Stimulated activated CD4-positive, alpha-beta T cell treated with anti-CD3 and anti-CD28 coated beads, Interleukin-4, amount 100 ng/mL, for 48 hours (primary cell): ENCODE results near the gene GHSR.

Experiments
- DNase-seq, 2 donors: peaks; one replicate each; pipeline ENCODE4 v3.0.0-alpha.2; 2020; ENCODE audit warnings: low read depth in 2 of 2

Gene GHSR

GRCh38 chr3:172437713-172438112 is 10.5 kb downstream of the GHSR start:
- no peak for DNase-seq

GRCh38 chr3:172415323-172415722 is 32.9 kb downstream of the GHSR start:
- no peak for DNase-seq

- no peak for DNase-seq
Measured at GRCh38 chr3:172411478-172411947, 36.7 kb downstream of the GHSR start.

- no peak for DNase-seq
Measured at GRCh38 chr3:172410702-172411477, 37.4 kb downstream of the GHSR start.

- no peak for DNase-seq
Measured at GRCh38 chr3:172407872-172408271, 40.4 kb downstream of the GHSR start.

- DNase-seq: no peak
Measured at GRCh38 chr3:172405914-172406313, 42.3 kb downstream of the GHSR start.

- DNase-seq: no peak
Measured at GRCh38 chr3:172404237-172404962, 43.9 kb downstream of the GHSR start.

- no peak for DNase-seq
Measured at GRCh38 chr3:172402892-172403643, 45.2 kb downstream of the GHSR start.

GRCh38 chr3:172402090-172402489 is 46.2 kb downstream of the GHSR start:
- DNase-seq: no peak

GRCh38 chr3:172398484-172398883 is 49.8 kb downstream of the GHSR start:
- no peak for DNase-seq

GRCh38 chr3:172397716-172398405 is 50.4 kb downstream of the GHSR start:
- no peak for DNase-seq

GRCh38 chr3:172396400-172396799 is 51.9 kb downstream of the GHSR start:
- no peak for DNase-seq

GRCh38 chr3:172394692-172395091 is 53.6 kb downstream of the GHSR start:
- DNase-seq: no peak
